GM12875 (cell line): Measurements from ENCODE around the gene ANXA4.

Experiments used
- H3K4me3 ChIP-seq: one replicate; pipeline ENCODE4 v1.5.1; 2011; ENCODE audit warnings: low read depth, low read length, control low read depth
- TF ChIP-seq, protein P1 (sequence below): IDR thresholded peaks from 2 replicates; pipeline ENCODE4 v1.5.1; 2011; ENCODE audit warnings: low read depth, mild to moderate bottlenecking, control low read depth, inconsistent platforms, low read length, moderate library complexity, borderline replicate concordance; ENCODE audit not compliant: insufficient read depth

The ANXA4 gene

DNA sequence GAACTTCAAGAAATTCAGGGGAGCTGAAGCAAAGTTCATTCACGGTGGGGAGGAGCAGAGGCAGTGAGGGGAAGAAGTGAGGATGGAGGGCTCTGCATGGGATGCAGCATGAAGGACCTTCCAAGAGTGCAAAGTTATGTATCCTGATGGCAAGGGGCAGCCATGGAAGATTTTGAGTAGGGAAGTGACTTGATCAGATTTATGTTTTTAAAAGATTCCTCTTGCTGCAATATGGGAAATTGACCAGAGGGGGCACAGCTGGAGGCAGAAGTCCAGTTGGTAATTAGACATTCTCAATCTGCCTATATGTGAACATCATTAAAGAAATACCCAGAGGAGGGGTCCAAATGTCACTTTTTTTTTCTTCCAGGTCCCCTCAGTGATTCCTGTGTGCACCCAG is 21.5 kb upstream of the ANXA4 start:
- H3K4me3 ChIP-seq, result no peak overlapping the region

DNA sequence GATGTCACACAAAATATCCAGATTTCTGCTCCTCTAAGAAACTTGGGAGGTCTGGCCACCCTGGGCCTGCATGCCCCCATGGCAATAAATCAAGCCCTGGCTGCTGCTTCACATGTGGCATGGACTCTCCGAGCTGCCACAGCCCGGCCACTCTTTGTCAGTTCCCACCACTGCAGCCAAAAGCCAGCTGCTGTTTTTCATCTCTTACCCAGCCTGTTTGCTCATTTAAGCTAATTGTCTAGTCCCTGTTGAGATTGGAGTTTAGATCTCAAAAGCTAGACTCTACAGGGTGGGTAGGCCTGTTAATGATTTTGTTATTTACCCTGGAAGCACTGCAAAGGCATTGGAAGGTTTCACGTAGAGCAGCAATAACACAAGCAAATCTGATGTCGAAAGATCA is 20.9 kb upstream of the ANXA4 start:
- TF ChIP-seq, protein P1, sequence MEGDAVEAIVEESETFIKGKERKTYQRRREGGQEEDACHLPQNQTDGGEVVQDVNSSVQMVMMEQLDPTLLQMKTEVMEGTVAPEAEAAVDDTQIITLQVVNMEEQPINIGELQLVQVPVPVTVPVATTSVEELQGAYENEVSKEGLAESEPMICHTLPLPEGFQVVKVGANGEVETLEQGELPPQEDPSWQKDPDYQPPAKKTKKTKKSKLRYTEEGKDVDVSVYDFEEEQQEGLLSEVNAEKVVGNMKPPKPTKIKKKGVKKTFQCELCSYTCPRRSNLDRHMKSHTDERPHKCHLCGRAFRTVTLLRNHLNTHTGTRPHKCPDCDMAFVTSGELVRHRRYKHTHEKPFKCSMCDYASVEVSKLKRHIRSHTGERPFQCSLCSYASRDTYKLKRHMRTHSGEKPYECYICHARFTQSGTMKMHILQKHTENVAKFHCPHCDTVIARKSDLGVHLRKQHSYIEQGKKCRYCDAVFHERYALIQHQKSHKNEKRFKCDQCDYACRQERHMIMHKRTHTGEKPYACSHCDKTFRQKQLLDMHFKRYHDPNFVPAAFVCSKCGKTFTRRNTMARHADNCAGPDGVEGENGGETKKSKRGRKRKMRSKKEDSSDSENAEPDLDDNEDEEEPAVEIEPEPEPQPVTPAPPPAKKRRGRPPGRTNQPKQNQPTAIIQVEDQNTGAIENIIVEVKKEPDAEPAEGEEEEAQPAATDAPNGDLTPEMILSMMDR, result no peak
- H3K4me3 ChIP-seq, result no peak overlapping the region

More for the DNA sequence above, 21.5 kb upstream of the ANXA4 start:
- TF ChIP-seq, protein P1, result 0 out of 2 replicates have a peak, but pooled peaks have one; percentile 17

DNA sequence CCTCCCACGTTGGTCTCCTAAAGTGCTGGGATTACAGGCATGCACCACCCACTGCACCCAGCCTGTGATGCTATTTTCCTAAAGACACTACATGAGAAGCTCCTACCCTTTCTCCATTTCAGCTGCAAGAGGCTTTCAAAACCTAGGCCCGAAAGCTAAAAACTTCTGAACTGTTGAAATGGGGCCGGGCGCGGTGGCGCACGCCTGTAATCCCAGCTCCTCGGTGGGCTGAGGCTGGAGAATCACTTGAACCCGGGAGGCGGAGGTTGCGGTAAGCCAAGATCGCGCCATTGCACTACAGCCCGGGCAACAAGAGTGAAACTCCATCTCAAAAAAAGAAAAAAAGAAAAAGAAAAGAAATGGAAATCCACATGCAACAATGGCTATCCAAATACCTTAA is 18.1 kb upstream of the ANXA4 start:
- TF ChIP-seq, protein P1, result no peak
- no peak overlapping the region for H3K4me3 ChIP-seq

DNA sequence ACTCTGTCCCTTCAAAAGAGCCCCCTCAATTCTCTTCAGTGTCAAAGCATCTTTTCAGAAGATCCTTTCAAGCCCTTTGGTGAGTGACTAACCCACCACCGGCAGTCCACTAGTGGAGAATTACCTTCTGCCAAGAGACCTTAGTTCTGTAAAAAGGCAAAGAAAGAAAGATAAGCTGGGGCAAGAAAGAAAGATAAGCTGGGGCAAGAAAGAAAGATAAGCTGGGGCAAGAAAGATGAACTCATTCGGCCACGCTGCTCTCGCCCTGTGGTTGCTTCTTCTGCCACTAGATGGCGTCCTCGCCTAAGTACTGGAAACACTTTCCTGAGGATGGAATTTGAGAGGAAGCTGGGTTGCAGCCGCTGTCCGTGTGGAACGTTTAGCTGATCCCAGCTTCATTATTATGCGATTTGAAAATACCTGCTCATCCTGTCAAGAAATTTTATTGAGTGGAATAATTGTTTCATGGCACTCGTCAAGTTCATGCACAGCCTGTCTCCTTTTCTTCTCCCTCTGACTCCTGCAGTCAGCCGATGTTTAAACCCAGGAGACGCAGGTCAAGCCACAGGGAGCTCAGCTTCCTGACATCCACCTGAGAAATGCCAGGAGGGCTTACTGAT is 17.3 kb upstream of the ANXA4 start:
- TF ChIP-seq, protein P1, result peak; percentile 90

DNA sequence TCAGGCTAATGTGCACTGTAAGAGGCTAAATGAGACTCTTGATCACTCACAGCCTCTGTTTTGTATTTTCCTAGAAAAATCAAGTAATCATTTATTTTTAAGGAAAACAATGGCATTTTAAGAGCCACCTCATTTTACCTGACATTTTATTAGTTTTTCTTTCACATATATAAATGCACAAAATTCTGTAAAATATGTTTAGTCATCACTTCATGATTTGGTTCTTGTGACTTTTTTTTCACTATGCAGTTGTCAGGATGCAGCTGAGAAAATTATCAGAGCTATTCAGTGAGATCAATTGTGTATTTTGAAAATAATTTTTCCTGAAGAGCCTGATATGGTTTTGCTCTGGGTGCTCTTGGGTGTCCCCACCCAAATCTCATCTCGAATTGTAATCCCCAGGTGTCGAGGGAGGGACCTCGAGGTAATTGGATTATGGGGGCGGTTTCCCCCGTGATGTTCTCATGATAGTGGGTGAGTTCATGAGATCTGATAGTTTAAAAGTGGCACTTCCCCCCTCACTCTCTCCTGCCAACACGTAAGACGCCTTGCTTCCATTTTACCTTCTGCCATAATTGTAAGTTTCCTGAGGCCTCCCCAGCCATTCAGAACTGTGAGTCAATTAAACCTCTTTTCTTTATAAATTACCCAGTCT is 16.1 kb upstream of the ANXA4 start:
- TF ChIP-seq, protein P1, result no peak
- H3K4me3 ChIP-seq, result no peak overlapping the region

More for the DNA sequence above, 17.3 kb upstream of the ANXA4 start:
- no peak overlapping the region for H3K4me3 ChIP-seq

DNA sequence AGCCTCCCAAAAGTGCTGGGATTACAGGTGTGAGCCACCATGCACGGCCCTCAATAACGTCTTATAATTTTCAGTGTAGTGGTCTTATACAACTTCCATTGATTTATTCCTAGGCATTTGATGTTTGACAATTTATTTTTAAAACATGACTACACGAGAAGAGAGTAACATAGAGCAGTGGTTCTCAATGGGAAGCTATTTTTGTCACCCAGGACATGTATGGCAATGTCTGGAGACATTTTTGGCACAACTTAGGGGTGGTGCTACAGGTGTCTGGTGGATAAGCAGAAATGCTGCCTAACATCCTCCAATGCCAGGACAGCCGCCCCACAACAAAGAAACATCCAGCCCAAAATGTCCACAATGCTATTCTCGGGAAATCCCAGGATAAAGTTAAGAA is 12.7 kb upstream of the ANXA4 start:
- TF ChIP-seq, protein P1, result no peak
- no peak overlapping the region for H3K4me3 ChIP-seq

DNA sequence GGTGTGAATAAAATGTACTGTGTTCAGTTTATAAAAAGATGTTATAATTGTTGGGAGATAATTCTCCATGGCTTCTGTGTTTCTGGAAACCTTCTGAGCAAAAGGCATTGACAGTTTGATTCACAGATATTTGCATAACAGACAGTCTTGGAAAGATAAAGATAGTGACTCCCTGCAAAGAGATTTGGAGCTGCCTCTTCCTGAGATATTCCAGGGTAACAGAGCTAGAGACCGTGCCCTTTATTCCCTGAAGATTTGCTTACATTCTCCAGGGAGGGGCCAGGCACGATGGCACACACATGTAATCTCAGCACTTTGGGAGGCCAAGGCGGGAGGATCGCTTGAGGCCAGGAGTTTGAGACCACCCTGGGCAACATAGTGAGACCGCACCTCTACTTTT is 12.2 kb upstream of the ANXA4 start:
- TF ChIP-seq, protein P1, result no peak
- H3K4me3 ChIP-seq, result no peak overlapping the region
